HG02970 (cell line): ENCODE data around the gene MMP11.

Experiments used
- ATAC-seq: cut with Tn5 transposase; IDR thresholded peaks from one replicate; pipeline ENCODE4 v1.9.1; 2021; ENCODE audit warnings: mild to moderate bottlenecking, moderate library complexity, moderate number of reproducible peaks; ENCODE audit not compliant: unreplicated experiment, low FRiP score

Gene MMP11

DNA sequence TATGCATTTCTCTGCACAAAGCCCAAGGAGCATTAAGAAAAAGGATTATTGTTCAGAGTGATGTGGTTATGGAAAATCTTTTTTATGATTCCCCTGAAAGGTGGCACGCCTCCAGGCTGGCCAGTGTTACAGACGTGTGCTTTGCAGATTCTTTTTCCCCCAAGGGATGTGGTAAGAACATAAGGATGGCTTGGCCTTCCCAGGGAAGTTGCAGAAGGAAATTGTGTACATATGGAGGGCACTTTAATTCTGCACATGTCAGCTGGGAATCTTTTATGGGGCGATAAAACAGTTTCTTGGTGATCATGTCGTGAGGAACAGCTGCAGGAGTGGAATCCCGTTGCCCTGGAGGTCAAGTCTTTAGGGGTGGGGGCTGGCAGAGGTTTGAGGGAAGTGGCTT lies 23.8 kb downstream of the MMP11 start:
- ATAC-seq = no peak

DNA sequence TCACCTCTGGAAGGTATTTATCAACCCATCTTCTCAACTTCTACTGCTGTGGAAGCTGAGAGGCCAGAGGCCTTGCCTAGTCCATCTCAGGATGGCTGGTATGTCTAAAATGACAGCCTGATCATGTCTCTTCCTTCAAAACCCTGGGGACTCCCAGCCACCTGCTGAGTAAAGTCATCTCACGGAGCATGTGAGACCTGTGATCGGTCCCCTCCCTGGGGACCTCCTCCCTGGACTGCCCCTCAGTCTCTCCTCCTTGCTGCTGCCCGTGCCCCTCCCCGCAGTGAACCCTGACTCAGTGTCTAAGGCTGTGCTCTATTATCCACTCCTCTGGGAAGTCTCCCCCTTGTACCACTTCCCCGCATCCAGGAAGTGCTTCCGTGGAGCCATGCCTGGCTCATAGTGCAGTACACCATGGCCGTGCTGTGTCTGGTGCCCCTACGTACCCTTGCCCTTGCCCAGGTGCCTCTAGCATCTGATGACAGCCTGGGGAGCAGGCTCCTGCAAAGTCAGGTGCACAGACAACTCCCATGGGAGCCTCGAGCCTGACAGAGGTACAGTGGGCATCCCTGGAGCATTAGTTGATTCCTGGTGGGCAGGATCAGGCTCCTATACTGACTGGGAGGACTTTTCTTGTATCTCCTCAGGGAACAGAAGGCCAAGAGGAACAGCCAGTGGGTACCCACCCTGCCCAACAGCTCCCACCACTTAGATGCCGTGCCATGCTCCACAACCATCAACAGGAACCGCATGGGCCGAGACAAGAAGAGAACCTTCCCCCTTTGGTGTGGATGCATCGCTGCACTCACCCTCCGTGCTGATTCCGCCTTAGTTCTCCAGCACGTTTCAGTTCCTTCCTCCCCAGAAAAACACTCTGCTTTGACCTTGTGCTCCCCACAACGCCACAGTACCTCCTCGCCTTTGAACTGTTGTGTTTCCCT lies 27.9 kb downstream of the MMP11 start:
- no peak for ATAC-seq

- no peak for ATAC-seq
These were observed 28.7 kb downstream of the MMP11 start for GRCh38 chr22:23801238-23801821.

DNA sequence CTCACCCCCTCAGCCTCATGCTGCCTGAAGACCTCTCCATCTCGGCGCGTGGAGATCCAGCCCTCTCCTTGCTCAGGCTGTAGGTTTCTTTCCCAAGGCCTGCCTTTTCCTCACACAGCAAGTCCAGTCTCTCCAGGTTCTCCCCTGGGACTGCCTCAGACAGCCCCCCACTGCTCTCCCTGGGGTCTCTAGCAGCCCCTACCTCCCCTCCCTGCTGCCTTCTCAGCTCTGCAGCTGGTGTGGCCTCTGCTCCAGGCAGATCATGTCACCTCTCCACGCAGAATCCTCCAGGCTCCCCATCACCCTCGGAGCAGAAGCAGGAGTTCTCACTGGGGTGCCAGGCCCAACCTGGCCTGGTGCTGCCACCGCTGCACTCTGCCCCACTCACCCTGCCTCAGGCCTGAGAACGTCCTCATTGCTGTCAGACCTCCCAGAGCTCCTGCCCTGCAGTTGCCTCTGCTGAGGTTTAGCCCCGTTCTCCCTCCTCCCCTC lies 29.3 kb downstream of the MMP11 start:
- ATAC-seq = no peak

DNA sequence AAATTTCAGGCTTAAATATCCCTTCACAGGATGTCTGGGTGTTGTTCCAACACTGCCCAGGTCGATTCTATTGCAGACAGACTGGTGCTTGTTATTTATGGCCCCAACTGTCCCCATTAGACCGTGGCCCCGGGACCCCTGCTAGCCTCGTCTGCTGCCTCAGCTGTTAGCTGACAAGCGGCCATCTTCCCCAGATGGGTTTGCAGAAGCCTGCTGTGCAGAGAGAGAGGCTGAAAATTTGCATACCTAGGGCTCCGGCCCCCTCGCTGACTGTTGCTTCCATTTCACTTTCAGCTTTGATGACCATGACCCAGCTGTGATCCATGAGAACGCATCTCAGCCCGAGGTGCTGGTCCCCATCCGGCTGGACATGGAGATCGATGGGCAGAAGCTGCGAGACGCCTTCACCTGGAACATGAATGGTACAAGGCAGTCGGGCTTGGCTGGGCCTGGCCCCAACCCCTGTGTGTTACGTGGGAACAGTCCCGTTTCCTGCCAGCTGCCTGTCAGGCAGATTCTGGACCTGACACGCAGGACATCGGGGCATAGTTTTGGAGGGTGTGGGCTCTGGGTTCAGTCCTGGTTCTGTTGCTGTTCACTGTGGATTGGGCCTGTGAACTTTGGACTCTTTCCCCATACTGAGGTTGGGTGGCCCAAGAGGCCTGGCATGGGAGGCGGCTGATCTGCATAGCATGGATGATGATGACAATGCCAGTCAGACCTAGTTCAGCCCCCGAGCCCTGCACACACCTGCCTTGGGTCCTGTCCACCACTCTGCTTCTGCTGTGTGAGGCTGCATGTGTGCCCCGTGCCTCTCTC lies 30.6 kb downstream of the MMP11 start:
- ATAC-seq = no peak

DNA sequence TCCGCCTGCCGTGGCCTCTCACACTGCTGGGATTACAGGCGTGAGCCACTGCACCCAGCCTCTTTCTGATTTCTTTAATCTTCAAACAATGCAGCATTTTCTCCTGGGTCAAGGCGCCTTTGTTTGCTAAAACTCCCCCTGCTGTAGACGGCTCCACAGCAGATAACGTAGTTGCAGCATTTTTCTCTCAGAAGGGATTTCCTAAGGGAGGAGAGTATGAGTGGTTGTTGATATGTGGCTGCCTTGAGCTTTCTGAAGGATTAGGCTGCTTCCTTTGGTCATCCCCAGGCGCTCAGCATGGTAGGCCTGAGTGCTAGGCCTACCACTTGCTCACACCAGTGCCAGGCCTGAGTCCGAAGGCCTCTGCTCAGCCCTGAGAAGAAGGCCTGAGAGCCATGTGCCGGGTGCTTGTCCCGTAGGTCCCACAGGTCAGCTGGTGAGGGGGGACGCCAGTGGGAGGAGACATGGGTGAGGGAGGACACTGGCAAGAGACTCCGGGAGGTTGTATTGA lies 32.2 kb downstream of the MMP11 start:
- ATAC-seq = no peak

GRCh38 chr22:23806837-23807236 lies 34.2 kb downstream of the MMP11 start:
- ATAC-seq = no peak

- no peak for ATAC-seq
These were observed 39.7 kb downstream of the MMP11 start for GRCh38 chr22:23812378-23812777.

GRCh38 chr22:23815541-23816155 lies 43.0 kb downstream of the MMP11 start:
- ATAC-seq = no peak

- no peak for ATAC-seq
These were observed 43.7 kb downstream of the MMP11 start for GRCh38 chr22:23816156-23816976.

- ATAC-seq = no peak
These were observed 44.5 kb downstream of the MMP11 start for GRCh38 chr22:23817146-23817545.

DNA sequence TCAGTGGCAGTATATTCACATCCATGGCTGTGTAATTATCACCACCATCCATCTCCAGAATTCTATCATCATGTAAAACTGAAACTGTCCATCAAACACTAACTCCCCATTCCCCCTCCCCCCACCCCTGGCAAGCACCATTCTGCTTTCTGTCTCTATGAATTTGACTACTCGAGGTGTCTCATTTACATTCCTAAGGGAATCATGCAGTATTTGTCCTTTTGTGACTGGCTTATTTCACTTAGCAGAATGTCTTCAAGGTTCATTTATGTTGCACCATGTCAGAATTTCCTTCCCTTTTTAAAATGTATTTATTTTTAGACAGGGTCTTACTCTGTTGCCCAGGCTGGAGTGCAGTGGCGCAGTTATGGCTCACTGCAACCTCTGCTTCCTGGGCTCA lies 45.9 kb downstream of the MMP11 start:
- no peak for ATAC-seq

GRCh38 chr22:23820748-23821211 lies 48.1 kb downstream of the MMP11 start:
- no peak for ATAC-seq

- ATAC-seq = no peak
These were observed 49.5 kb downstream of the MMP11 start for GRCh38 chr22:23822101-23822671.

DNA sequence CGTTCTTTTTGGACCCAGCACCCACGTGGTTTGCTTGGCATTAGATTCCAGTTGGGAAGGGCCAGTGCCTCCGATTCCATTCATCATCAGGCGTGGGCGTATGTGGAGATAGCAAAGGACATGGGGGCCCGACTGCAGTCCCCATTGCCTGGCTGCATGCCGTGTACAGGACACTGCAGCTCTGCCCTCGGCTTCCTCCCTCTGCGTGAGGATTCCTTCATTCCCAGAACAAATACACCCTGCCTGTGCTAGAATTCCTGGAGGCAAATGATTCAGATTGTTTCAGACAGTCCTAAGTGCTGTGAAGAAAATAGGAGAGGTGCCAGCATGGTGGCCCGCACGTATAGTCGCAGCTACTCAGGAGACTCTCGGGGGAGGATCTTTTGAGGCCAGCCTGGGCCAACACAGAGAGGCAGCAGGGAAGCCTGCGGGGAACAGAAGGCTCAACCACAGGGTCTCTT lies 50.7 kb downstream of the MMP11 start:
- ATAC-seq = no peak

GRCh38 chr22:23824476-23825245 lies 52.0 kb downstream of the MMP11 start:
- ATAC-seq = no peak

- ATAC-seq = no peak
These were observed 52.7 kb downstream of the MMP11 start for GRCh38 chr22:23825246-23825905.
